ENCODE results near the gene CAPN10.

CAPN10 gene

DNA sequence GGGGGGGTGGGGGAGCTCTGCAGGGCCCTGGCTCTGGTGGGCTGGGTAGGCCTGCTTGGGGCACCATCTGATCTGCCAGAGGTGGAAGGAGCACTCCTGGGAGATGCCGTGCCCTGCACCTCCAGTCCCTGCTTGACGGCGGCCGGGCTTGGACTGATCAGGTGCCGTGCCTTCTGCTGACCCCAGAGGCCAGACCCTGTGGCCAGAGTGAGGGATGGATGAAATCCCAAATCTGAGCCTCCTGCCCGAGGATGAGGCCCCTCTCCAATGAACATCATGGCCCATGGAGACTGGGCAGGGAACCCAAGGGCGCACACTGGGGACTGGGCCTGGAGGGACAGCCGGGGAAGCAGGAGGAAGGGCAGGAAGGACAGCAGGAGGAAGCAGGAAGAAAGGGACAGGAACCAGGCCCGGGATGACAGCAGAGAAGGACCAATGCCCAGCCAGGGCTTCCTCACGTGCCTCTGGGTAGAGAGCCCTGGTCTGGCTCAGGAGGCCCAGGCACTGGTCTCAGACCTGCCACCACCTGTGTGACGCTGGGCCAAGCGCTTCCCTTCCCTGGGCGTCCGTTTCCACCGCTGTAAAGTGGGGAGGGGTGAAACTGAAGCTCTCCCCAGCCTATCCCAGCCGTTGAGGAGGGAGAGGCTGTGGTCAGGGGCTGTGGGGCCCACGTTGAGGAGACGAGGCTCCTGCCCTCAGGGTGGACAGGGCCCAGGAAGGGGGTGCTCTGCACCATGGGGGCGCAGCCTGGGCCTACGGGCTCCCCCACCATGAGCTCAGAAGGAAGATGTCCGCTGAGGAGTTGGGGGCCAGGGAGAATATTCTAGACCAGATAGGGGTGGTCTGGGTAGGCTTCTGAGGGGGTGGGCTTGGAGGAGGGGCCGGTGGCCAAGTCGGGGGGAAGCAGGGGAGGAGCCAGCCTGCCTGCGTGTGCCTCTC lies 37.7 kb downstream of the CAPN10 start:
- no peak for DNase-seq (ENCODE audit: low read depth)

DNA sequence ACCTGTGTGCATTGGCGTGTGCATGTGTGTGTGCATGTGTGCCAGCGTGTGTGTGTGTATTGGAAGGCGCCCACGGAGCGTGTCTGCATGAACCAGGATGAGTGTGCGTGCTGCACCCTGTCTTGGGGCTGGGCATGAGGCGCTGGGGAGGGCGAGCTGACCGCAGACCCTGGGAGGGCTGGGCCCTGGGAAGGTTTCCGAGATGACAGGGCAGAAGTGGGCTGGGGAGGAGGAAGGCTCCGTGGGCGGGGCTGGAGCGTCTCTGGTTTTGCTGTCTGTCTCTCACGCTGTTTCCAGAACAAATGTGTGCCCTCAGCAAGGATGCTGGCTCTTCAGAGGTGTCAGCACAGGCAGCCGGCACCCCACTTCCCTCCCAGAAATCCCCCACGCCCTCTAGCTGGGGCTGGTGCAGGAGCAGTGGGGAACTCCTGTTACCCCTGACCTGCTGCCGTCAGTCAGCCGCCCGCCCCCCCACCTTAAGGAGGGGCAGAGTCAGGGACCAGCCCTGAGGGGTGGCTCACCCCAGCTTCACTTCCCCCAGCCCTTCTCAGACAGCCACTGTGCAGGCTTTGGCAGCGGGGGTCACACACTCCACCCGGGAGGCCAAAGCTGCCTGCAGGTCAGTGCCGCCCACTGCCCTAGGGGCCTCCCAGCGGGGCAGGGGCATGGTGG lies 38.6 kb downstream of the CAPN10 start, which contains the start of gene GPR35:
Gene GPR35, plus strand, starts transcription at position 531 of the 672 bp plus-strand sequence. CDS start 4,473 bp downstream, outside the sequence.
- peak; percentile 53 for DNase-seq (ENCODE audit: low read depth)

DNA sequence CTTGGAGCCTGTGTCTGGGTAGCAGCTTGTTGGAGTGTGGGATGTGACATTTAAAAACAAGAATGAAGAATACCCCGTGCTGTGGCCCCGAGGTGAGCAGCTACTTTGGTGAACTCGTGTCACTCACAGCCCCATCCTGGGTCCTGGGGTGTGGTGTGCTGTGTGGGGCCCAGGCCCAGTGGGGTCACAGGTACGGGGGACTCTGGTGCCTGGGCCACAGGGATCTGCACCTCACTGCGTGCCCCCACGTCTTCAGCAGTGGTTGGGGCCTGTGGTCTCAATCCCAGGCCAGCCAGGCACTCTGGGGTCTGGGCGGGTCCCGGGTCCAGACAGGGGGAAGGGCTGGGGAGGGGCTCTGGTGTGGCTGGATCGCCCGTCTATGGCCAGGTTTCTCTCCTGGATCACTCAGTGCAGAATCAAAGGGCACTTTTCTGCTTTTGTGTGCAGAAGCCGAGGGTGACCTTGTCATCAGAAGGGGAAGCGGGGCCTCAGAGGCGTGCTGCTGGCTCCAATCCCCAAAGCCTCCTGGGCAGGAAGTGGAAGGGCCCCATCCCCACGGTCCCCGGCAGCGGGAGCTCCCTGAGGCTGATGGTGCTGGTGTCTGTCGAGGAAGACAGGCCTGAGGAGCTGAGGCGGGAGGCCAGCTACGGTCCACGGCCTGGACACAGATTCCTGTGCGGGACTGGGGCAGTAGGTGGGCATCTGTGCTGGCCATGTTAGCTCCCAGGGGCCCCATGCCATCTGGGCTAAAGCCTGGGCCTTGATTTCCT lies 40.2 kb downstream of the CAPN10 start:
- no peak for DNase-seq (ENCODE audit: low read depth)

DNA sequence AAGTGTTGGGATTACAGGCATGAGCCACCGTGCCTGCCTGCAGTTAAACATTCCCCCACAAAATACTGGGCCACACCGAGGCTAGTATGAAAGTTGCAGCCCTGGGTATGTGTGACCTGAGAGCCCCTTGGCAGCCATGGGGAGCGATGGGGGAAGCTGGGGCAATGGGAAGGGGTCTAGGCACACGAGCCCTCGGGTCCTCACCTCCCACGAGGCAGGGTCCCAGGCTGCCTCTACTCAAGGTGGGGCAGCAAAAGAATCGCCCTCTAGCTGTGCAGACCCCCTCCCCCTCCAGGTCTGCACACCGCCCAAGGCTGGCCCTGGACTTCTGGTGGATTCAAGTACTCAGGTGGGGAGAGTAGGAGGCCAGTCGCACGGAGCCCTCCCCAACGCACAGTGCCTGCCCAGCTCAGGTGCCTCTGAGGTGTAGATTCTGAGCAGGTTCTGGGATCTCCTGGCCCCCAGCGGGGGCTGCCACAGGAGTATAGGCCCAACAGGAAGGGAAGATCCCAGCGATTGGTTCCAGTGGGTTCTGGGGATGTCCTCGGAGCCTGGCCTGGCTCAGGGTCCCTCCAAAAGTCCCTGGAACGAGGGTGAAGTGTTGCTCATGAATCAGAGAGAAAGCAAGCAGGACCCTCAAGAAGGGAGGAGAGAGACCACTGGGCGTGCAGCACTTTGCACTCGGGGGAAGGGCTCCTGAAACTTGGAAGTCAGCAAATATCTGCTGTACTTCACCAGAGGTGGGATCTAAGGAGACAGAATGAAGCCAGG lies 41.4 kb downstream of the CAPN10 start:
- no peak for DNase-seq (ENCODE audit: low read depth)

DNA sequence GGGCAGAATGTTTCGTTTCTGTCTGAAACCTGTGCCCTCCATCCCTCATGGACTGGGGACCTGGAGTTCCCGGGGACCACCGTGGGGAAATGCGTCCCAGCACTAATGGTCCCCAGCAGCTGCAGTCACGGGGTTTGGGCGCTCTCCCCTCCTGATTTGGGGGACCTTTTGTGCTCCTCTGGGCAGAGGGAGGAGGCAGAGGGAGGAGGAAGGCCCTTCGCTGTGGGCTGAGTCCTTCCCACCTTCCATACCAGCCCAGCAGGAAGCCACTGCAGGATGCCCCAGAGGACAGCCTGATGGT lies 41.9 kb downstream of the CAPN10 start:
- DNase-seq (ENCODE audit: low read depth), result no peak

DNA sequence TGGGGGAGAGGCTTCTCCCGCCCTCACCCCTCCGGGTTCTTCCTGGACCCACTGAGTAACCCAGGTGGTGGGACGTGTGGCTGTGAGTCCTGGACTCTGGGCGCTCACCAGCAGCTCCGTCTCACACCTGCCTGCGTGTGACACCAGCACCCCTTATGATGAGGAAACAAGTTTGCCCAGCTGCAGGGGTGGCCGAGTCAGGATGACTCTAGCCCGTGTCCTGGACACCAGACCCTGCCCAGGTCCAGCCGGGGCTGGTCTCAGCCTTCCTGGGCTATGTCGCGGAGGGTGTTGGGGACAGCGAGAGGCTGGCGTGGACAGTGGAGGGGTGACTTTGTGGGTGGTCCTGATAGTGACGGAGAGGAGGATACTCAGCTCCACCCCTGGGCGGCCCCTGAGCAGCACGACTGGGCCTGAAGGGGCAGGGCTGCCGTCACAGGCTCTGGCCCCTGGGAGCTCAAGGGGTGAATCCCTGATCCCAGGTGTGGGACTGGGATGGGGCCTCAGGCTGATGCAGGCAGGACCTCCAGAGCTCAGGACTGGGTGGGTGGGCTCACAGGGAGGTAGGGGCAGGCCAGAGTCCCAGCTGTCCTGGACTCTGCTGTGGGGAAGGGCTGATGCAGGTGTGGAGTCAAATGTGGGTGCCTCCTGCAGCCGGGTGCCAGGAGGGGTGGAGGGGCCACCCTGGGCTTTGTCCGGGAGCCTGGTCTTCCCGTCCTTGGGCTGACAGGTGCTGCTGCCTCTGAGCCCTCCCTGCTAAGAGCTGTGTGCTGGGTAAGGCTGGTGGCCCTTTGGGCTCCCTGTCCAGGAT lies 42.5 kb downstream of the CAPN10 start:
- no peak for DNase-seq (ENCODE audit: low read depth)

DNA sequence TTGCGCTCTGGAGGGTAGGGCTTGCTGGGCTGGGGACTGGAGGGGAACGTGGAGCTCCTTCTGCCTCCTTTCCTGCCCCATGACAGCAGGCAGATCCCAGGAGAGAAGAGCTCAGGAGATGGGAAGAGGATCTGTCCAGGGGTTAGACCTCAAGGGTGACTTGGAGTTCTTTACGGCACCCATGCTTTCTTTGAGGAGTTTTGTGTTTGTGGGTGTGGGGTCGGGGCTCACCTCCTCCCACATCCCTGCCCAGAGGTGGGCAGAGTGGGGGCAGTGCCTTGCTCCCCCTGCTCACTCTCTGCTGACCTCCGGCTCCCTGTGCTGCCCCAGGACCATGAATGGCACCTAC lies 43.1 kb downstream of the CAPN10 start:
- no peak for DNase-seq (ENCODE audit: low read depth)

DNA sequence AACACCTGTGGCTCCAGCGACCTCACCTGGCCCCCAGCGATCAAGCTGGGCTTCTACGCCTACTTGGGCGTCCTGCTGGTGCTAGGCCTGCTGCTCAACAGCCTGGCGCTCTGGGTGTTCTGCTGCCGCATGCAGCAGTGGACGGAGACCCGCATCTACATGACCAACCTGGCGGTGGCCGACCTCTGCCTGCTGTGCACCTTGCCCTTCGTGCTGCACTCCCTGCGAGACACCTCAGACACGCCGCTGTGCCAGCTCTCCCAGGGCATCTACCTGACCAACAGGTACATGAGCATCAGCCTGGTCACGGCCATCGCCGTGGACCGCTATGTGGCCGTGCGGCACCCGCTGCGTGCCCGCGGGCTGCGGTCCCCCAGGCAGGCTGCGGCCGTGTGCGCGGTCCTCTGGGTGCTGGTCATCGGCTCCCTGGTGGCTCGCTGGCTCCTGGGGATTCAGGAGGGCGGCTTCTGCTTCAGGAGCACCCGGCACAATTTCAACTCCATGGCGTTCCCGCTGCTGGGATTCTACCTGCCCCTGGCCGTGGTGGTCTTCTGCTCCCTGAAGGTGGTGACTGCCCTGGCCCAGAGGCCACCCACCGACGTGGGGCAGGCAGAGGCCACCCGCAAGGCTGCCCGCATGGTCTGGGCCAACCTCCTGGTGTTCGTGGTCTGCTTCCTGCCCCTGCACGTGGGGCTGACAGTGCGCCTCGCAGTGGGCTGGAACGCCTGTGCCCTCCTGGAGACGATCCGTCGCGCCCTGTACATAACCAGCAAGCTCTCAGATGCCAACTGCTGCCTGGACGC lies 43.6 kb downstream of the CAPN10 start:
- no peak for DNase-seq (ENCODE audit: low read depth)

DNA sequence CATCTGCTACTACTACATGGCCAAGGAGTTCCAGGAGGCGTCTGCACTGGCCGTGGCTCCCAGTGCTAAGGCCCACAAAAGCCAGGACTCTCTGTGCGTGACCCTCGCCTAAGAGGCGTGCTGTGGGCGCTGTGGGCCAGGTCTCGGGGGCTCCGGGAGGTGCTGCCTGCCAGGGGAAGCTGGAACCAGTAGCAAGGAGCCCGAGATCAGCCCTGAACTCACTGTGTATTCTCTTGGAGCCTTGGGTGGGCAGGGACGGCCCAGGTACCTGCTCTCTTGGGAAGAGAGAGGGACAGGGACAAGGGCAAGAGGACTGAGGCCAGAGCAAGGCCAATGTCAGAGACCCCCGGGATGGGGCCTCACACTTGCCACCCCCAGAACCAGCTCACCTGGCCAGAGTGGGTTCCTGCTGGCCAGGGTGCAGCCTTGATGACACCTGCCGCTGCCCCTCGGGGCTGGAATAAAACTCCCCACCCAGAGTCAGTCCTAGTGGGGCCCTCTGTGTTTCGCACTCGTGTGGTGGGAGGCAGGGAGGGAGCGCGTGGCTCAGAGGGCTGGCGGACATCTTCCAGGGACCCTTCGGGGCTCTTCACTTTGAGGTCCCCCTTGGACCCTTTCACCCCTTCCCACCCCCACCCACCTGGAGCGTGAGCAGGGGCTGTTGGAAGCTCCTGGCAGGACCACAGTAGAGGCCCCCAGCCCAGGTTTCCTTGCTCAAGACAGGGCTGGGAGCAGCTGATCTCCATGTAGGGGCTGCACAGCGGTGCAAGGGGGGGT lies 44.4 kb downstream of the CAPN10 start:
- DNase-seq (ENCODE audit: low read depth), result no peak

DNA sequence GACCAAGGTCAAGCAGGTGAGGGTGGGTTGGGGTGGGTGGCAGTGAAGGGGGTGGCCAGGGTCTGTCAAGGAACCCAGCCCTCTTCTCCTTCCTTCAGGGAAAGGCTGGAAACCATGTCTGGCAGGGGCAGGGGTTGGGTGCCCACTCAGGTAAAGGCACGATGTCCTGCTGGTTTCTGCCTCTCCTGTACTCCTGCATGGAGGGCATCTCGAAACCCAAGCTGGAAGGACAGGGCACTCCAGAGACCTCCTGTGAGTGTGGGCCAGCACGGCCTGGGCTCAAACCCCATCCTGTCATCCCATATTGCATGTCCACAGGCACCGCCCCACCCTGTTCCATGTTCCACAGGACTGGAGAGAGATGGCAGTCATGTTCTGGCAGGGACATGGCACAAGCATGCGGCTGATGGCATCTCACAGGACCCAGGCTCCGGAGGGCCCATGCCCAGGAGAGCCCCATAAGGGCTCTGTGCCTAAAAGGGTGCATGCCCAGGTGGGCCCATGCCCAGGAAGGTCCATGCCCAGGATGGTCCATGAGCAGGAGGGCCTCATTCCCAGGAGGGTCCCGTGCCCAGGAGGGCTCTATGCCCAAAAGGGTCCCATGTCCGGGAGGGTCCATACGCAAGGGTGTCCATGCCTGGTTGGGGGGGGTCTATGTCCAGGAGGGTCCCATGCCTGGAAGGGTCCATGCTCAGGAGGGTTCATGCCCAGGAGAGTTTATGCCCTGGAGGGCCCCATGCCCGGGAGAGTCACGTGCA lies 45.2 kb downstream of the CAPN10 start:
- DNase-seq (ENCODE audit: low read depth), result no peak

DNA sequence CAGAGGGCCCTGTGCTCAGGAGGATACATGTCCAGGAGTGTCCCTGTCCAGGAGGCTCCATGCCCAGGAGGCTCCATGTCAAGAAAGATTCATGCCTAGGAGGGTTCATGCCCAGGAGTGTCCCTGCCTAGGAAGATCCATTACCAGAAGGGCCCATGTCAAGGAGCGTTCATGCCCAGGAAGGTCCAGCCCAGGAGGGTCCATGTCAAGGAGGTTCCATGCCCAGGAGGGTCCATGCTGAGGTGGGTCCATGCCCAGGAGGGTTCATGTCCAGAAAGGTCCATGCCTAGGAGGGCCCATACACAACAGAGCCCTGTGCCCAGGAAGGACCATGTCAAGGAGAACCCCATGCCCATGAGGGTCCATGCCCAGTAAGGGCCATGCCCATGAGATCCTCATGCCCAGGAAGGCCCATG lies 45.8 kb downstream of the CAPN10 start:
- no peak for DNase-seq (ENCODE audit: low read depth)

DNA sequence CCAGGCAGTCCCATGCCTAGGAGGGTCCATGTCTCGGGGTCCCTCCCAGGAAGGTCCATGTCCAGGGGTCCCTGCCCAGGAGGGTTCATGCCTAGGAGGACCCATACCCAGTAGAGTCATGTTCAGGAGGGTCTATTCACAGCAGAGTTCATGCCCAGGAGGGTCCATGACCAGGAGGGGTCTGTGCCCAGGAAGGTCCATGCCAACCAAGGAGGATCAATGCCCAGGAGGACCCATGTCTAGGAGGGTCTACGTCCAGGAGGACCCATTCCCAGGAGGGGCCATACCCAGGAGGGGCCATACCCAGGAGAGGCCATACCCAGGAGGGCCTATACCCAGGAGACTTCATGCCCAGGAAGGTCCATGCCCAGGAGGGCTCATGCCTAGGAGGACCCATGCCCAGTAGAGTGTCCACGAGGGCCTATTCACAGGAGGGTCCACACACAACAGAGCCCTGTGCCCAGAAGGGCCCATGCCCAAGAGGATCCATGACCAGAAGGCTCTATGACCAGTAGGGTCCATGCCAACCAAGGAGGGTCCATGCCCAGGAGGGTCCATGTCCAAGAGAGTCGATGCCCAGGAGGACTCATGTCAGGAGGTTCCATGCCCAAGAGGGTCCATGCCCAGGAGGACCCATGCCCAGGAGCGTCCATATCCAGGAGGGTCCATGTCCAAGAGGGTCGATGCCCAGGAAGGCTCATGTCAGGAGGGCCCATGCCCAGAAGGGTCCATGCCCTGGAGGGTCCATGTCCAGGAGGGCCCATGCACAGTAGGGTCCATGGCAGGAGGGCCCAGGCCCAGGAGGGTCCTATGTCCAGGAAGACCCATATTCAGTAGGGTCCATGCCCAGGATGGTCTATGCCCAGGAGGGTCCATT lies 48.8 kb downstream of the CAPN10 start:
- no peak for DNase-seq (ENCODE audit: low read depth)

DNA sequence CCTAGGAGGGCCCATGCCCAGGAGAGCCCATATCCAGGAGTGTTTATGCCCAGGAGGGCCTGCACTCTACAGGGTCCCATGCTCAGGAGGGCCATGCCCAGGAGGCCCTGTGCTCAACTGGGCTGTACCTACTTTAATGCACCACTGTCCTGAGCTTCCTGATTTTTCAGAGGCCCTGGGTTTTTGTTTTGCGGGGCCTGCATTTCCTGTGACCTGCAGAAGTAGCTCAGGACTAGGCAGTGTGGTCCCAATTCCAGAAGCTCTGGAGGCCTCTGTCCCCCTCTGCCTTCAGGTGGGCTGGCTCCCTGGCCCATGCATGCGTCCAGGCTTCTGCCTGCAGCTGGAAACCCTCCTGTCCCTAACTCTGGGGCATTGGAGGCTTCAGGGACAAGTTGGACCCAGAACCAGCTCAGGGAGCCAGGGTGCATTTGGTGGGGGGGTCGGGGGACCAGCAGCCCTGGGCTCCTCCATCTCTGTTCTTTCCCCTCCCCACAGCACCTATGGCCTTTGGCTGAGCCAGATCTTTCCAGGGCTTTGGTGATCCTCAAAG lies 49.5 kb downstream of the CAPN10 start:
- DNase-seq (ENCODE audit: low read depth), result no peak

DNA sequence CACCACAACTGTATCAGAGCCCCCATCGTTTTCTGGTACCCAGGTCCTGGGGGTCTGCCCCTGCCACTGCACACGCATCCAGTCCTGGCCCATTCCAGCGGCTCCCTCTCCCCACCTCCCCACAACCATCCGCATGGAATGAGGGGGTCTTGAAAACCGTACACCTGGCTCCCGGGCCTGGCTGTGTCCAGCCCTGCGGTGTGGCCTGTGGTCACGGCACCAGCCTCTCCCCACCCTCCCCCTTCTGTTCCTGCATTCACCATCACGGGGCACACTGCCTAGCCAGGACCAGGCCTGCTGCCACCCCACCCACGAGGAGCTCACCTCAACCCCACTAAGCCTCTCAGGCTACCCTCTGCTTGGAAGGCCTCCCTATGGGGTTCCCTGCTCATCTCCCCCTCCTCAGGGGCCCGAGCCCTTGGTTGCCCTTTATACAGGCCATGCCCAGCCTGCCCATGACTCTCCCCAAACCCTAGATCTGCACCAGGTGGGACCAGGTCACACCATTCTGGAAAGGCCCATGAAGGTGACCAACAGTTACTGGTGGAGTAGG lies 50.1 kb downstream of the CAPN10 start:
- no peak for DNase-seq (ENCODE audit: low read depth)

DNA sequence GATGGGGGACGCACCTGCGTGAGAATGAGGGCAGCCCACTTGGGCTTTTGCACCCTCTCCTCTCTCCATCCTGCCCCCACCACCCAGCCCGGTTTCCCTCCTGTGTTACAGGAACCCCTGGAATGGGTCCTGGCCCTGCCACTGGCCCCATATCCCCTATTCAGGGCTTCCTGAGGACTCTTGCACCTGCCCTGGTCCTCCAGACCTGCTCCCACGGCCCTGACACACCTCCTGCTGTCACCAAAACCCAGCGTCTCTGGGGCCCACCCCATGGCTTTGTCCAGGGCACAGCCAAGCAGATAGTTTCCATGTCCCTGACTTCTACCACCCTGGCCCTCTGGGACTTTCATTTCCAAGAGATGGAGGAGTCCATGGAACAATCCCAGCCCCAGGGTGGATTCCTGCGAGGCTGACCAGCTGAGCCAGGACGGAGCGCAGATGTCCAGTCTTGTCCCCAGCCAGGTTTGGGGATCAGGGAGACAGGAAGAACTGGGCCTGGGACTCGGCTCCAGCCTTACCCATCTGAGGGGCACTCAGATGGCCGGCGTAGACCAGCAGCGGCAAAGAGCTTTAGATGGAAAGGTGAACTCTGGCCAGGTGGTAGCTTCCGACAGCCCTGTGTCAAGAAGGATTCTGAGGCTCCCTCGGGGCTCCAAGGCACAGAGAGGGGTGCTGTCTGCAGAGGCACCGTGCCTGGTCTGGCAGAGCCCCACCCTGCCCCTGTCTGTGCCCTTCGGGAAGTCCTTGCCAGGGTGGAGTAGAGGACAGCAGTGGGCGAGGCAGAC lies 50.8 kb downstream of the CAPN10 start:
- DNase-seq (ENCODE audit: low read depth), result no peak

DNA sequence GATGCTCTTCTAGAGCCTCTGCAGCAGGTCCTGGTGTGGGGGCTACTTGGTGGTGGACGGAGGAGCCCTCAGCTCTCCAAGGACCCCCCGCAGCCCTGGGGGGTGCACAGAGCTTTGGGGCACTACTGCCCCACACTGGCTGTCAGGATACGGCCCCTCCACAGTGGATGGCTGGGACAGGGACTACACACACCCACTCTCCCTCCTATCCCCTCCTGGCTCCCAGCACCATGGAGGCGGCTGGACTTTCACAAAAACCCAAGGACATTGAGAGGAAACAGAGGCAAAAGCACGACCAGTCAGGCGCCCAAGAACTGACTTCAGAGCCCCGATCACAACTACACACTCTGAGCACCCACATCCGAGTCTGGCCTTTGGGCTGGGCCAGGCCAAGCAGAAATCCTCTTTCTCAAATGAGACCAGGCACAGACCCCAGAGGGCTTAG lies 51.4 kb downstream of the CAPN10 start:
- DNase-seq (ENCODE audit: low read depth), result no peak
